Neuronal stem cell (in vitro differentiated cells): Measurements from ENCODE around the gene MTUS2.

Experiments
- DNase-seq: peaks from one replicate; pipeline ENCODE4 v3.0.0-alpha.2; 2013; ENCODE audit warnings: low spot score
- H2AFZ ChIP-seq: one replicate; pipeline ENCODE4 v1.6.1; 2013; ENCODE audit warnings: mild to moderate bottlenecking, low read length, inconsistent platforms
- H2AK5ac ChIP-seq: 2 replicates; pipeline ENCODE4 v1.6.1; 2013; ENCODE audit warnings: low read depth, mild to moderate bottlenecking, inconsistent platforms, low read length, moderate library complexity, mixed read lengths
- H2BK120ac ChIP-seq: 2 replicates; pipeline ENCODE4 v1.6.1; 2013; ENCODE audit warnings: low read depth, mild to moderate bottlenecking, inconsistent platforms, low read length, moderate library complexity, mixed read lengths
- H2BK12ac ChIP-seq: one replicate; pipeline ENCODE4 v1.6.1; 2013; ENCODE audit warnings: low read length, inconsistent platforms
- H2BK15ac ChIP-seq: 2 replicates; pipeline ENCODE4 v1.6.1; 2013; ENCODE audit warnings: mild to moderate bottlenecking, low read length, inconsistent platforms, mixed read lengths
- H2BK5ac ChIP-seq: one replicate; pipeline ENCODE4 v1.6.1; 2013; ENCODE audit warnings: inconsistent platforms, mild to moderate bottlenecking, low read length, moderate library complexity
- H3K14ac ChIP-seq: one replicate; pipeline ENCODE4 v1.6.1; 2013; ENCODE audit warnings: low read length, inconsistent platforms
- H3K18ac ChIP-seq: 2 replicates; pipeline ENCODE4 v1.6.1; 2013; ENCODE audit warnings: low read length, inconsistent platforms
- H3K23ac ChIP-seq: 2 replicates; pipeline ENCODE4 v1.6.1; 2013; ENCODE audit warnings: low read depth, mild to moderate bottlenecking, mixed read lengths, low read length, inconsistent platforms; ENCODE audit not compliant: poor library complexity
- H3K27ac ChIP-seq: replicated peaks from 3 replicates; pipeline ENCODE4 v1.5.1; 2013; ENCODE audit warnings: low read length, inconsistent platforms
- H3K27me3 ChIP-seq, 3 experiments: 2 replicates each; pipeline ENCODE4 v1.6.1; 2013; ENCODE audit warnings: low read length in 3 of 3, mild to moderate bottlenecking in 2 of 3, inconsistent platforms in 1 of 3, low read depth in 1 of 3, mixed read lengths in 1 of 3, moderate library complexity in 1 of 3; ENCODE audit not compliant: control insufficient read depth in 3 of 3, insufficient read depth in 3 of 3
- H3K36me3 ChIP-seq, 2 donors: replicated peaks in 1 of 2; 2 replicates each; pipeline ENCODE4 v1.6.1; 2013; ENCODE audit warnings: low read length in 2 of 2; ENCODE audit not compliant: control insufficient read depth in 2 of 2, insufficient read depth in 2 of 2
- H3K4ac ChIP-seq: 2 replicates; pipeline ENCODE4 v1.6.1; 2013; ENCODE audit warnings: inconsistent platforms, mild to moderate bottlenecking, low read length, moderate library complexity
- H3K4me1 ChIP-seq, 2 donors: 1 replicate in 1 of 2; 2 replicates in 1 of 2; pipeline ENCODE4 v1.6.1; 2013; ENCODE audit warnings: low read length in 2 of 2, low read depth in 1 of 2; ENCODE audit not compliant: control insufficient read depth in 2 of 2, insufficient read depth in 1 of 2
- H3K4me2 ChIP-seq: one replicate; pipeline ENCODE4 v1.6.1; 2013; ENCODE audit warnings: mild to moderate bottlenecking, low read length, inconsistent platforms; ENCODE audit not compliant: insufficient read depth, poor library complexity, severe bottlenecking
- H3K4me3 ChIP-seq, 2 donors: 2 replicates each; pipeline ENCODE4 v1.5.1; 2013; ENCODE audit warnings: low read length in 2 of 2, mild to moderate bottlenecking in 2 of 2, inconsistent platforms in 1 of 2, moderate library complexity in 1 of 2
- H3K79me1 ChIP-seq: one replicate; pipeline ENCODE4 v1.6.1; 2013; ENCODE audit warnings: low read depth, mild to moderate bottlenecking, inconsistent platforms, low read length, moderate library complexity
- H3K9ac ChIP-seq: one replicate; pipeline ENCODE4 v1.6.1; 2013; ENCODE audit warnings: mild to moderate bottlenecking, low read depth, low read length, inconsistent platforms; ENCODE audit not compliant: poor library complexity
- H3K9me3 ChIP-seq, 2 donors: replicated peaks in 1 of 2; 2 replicates each; pipeline versions ENCODE3 to v1.6.1; 2013; ENCODE audit warnings: low read length in 2 of 2, mild to moderate bottlenecking in 2 of 2, inconsistent platforms in 1 of 2, low read depth in 1 of 2, mixed read lengths in 1 of 2, moderate library complexity in 1 of 2; ENCODE audit not compliant: control insufficient read depth in 2 of 2, insufficient read depth in 1 of 2
- H4K8ac ChIP-seq: one replicate; pipeline ENCODE4 v1.6.1; 2013; ENCODE audit warnings: low read depth, mild to moderate bottlenecking, inconsistent platforms, low read length, moderate library complexity
- H4K91ac ChIP-seq: one replicate; pipeline ENCODE4 v1.6.1; 2013; ENCODE audit warnings: low read length, low read depth, mild to moderate bottlenecking, inconsistent platforms; ENCODE audit not compliant: poor library complexity
- WGBS, 2 donors: extraction: QIAGEN DNeasy Blood & Tissue Kit; methylation state at CpG; one replicate each; pipeline ENCODE4 v1.1.7; 2013; ENCODE audit warnings: missing lambda C conversion rate in 2 of 2, mixed read lengths in 1 of 2; ENCODE audit not compliant: insufficient read length in 2 of 2, insufficient replicate concordance in 1 of 2; ENCODE audit errors: extremely low coverage in 2 of 2; 5-methylcytosine and 5-hydroxymethylcytosine counted together

MTUS2 gene

GRCh38 chr13:29254626-29255370, 434.7 kb downstream of the MTUS2 start:
- Histone ChIP-seq H2BK15ac (no peak overlapping the region), H3K9ac (no peak overlapping the region), H3K14ac (no peak overlapping the region), H3K27ac (no peak overlapping the region), H3K18ac (no peak overlapping the region), H2BK120ac (no peak overlapping the region), H2AK5ac (no peak overlapping the region), H3K4me1 (no peaks in the 10 kb centered on the region), H3K4me3 (no peak overlapping the region), H4K8ac (no peak overlapping the region), H2BK12ac (no peak overlapping the region), H4K91ac (no peak overlapping the region), H2AFZ (no peak overlapping the region), H3K4me2 (no peak overlapping the region), H3K27me3 (no peaks in the 10 kb centered on the region), H3K23ac (no peak overlapping the region), H3K4ac (no peak overlapping the region), H3K36me3 (no peaks in the 10 kb centered on the region), H2BK5ac (no peak overlapping the region), H3K9me3 (no peaks in the 10 kb centered on the region), H3K79me1 (no peaks in the 10 kb centered on the region)
- DNase-seq: no peak
- no CpG with 5 or more reads among the region's 9 CpGs for WGBS, 2 donors

- no peak overlapping the region for H3K18ac ChIP-seq
- no peak overlapping the region for H3K4me3 ChIP-seq
- H2BK5ac ChIP-seq: no peak overlapping the region
- no peaks in the 10 kb centered on the region for H3K4me1 ChIP-seq
- no peak overlapping the region for H2AK5ac ChIP-seq
- H2BK12ac ChIP-seq: no peak overlapping the region
- H3K79me1 ChIP-seq: no peaks in the 10 kb centered on the region
- H2AFZ ChIP-seq: no peak overlapping the region
- H2BK15ac ChIP-seq: no peak overlapping the region
- no peak overlapping the region for H3K9ac ChIP-seq
- H3K23ac ChIP-seq: no peak overlapping the region
- no peak overlapping the region for H3K27ac ChIP-seq
- H3K4ac ChIP-seq: no peak overlapping the region
- H3K4me2 ChIP-seq: no peak overlapping the region
- no peak overlapping the region for H2BK120ac ChIP-seq
- H3K36me3 ChIP-seq: no peaks in the 10 kb centered on the region
- no peak overlapping the region for H4K8ac ChIP-seq
- no peak overlapping the region for H3K14ac ChIP-seq
- H3K9me3 ChIP-seq: no peaks in the 10 kb centered on the region
- no peaks in the 10 kb centered on the region for H3K27me3 ChIP-seq
- no peak overlapping the region for H4K91ac ChIP-seq
- WGBS, 2 donors: no CpG with 5 or more reads among the region's 2 CpGs
- no peak for DNase-seq
Measured at GRCh38 chr13:29255567-29255966, 435.4 kb downstream of the MTUS2 start.

GRCh38 chr13:29260684-29261083, 440.5 kb downstream of the MTUS2 start:
- Histone ChIP-seq H3K23ac (no peak overlapping the region), H2BK12ac (no peak overlapping the region), H3K9ac (no peak overlapping the region), H3K18ac (no peak overlapping the region), H4K91ac (no peak overlapping the region), H2AFZ (no peak overlapping the region), H3K4me1 (no peaks in the 10 kb centered on the region), H2BK120ac (no peak overlapping the region), H3K9me3 (no peaks in the 10 kb centered on the region), H2BK15ac (no peak overlapping the region), H3K79me1 (no peaks in the 10 kb centered on the region), H3K14ac (no peak overlapping the region), H2BK5ac (no peak overlapping the region), H3K4ac (no peak overlapping the region), H3K27me3 (no peaks in the 10 kb centered on the region), H2AK5ac (no peak overlapping the region), H3K4me2 (no peak overlapping the region), H4K8ac (no peak overlapping the region), H3K4me3 (no peak overlapping the region), H3K27ac (no peak overlapping the region), H3K36me3 (no peaks in the 10 kb centered on the region)
- DNase-seq: no peak
- WGBS, 2 donors: no CpG with 5 or more reads among the region's 4 CpGs

GRCh38 chr13:29266261-29266660, 446.1 kb downstream of the MTUS2 start:
- Histone ChIP-seq H3K4me1 (no peaks in the 10 kb centered on the region), H3K4me3 (no peak overlapping the region), H3K4ac (no peak overlapping the region), H3K79me1 (no peaks in the 10 kb centered on the region), H3K23ac (no peak overlapping the region), H3K27me3 (peaks cover 0 to 6% (median 0%) of the 10 kb centered on the region in 3 experiments), H3K36me3 (no peaks in the 10 kb centered on the region), H2BK5ac (no peak overlapping the region), H3K27ac (no peak overlapping the region), H4K91ac (no peak overlapping the region), H3K4me2 (no peak overlapping the region), H3K9ac (no peak overlapping the region), H2AFZ (no peak overlapping the region), H2BK120ac (no peak overlapping the region), H3K18ac (no peak overlapping the region), H2BK12ac (no peak overlapping the region), H3K9me3 (no peaks in the 10 kb centered on the region), H4K8ac (no peak overlapping the region), H3K14ac (no peak overlapping the region), H2AK5ac (no peak overlapping the region), H2BK15ac (no peak overlapping the region)
- no CpG with 5 or more reads among the region's 2 CpGs for WGBS, 2 donors
- no peak for DNase-seq
